Osteocyte (in vitro differentiated cells): ENCODE results near the gene CDH12. TPM values are rescaled to one million over a fixed set of nuclear protein-coding genes. Genes with fewer than 3 reads are reported as not detected.

Experiments used
- DNase-seq: peaks from one replicate; pipeline ENCODE4 v3.0.0; 2021; ENCODE audit warnings: mixed read lengths; ENCODE audit not compliant: unreplicated experiment; ENCODE audit errors: extremely low spot score
- H3K27ac Mint-ChIP-seq: one replicate; pipeline ENCODE4 v1.8.0; 2021; ENCODE audit warnings: mild to moderate bottlenecking, mixed read lengths; ENCODE audit not compliant: unreplicated experiment
- H3K27me3 Mint-ChIP-seq: one replicate; pipeline ENCODE4 v1.8.0; 2021; ENCODE audit warnings: mixed read lengths; ENCODE audit not compliant: unreplicated experiment
- H3K36me3 Mint-ChIP-seq: one replicate; pipeline ENCODE4 v1.8.0; 2021; ENCODE audit warnings: mixed read lengths; ENCODE audit not compliant: unreplicated experiment
- H3K4me1 Mint-ChIP-seq: one replicate; pipeline ENCODE4 v1.8.0; 2021; ENCODE audit warnings: mixed read lengths; ENCODE audit not compliant: unreplicated experiment
- H3K4me3 Mint-ChIP-seq: one replicate; pipeline ENCODE4 v1.8.0; 2021; ENCODE audit warnings: mild to moderate bottlenecking, moderate library complexity, mixed read lengths; ENCODE audit not compliant: unreplicated experiment
- H3K9me3 Mint-ChIP-seq: one replicate; pipeline ENCODE4 v1.8.0; 2021; ENCODE audit warnings: mixed read lengths; ENCODE audit not compliant: unreplicated experiment
- total RNA-seq: library from RNA; stranded (reverse); gene quantifications from 2 replicates; pipeline ENCODE4 v1.2.1, GENCODE V29; 2021
- TF ChIP-seq, protein P1 (sequence below): fragments of 200-600 bp; sonication (generic); IDR thresholded peaks from 2 replicates; pipeline ENCODE4 v1.5.0; 2021; ENCODE audit warnings: antibody characterized with exemption, mild to moderate bottlenecking, moderate library complexity

CDH12 gene
- total RNA-seq, 1 donor from 2014 or later = not detected

DNA sequence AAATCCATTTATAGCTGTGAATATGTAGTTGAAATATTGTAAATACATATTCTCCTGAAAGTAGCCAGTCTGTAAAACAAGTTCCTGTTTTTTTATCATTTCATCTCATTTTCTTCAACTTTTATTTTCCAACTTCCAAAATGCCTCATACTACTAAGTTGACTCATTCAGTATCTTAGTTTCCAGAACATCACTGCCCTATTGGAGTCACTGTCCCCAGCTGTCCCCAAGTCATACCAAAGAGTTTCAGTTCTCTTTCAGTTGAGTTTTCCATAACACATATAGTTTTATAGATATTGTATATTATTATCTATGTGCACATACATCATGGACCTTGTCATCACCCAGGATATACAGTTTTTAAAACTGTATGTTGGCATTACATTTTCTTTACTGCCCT lies 261.7 kb downstream of the CDH12 start:
- no peak overlapping the region for H3K27ac Mint-ChIP-seq
- H3K27me3 Mint-ChIP-seq = no peaks in the 10 kb centered on the region
- no peaks in the 10 kb centered on the region for H3K36me3 Mint-ChIP-seq
- H3K4me1 Mint-ChIP-seq = peaks cover 2% of the 10 kb centered on the region
- no peak for DNase-seq
- TF ChIP-seq, protein P1, sequence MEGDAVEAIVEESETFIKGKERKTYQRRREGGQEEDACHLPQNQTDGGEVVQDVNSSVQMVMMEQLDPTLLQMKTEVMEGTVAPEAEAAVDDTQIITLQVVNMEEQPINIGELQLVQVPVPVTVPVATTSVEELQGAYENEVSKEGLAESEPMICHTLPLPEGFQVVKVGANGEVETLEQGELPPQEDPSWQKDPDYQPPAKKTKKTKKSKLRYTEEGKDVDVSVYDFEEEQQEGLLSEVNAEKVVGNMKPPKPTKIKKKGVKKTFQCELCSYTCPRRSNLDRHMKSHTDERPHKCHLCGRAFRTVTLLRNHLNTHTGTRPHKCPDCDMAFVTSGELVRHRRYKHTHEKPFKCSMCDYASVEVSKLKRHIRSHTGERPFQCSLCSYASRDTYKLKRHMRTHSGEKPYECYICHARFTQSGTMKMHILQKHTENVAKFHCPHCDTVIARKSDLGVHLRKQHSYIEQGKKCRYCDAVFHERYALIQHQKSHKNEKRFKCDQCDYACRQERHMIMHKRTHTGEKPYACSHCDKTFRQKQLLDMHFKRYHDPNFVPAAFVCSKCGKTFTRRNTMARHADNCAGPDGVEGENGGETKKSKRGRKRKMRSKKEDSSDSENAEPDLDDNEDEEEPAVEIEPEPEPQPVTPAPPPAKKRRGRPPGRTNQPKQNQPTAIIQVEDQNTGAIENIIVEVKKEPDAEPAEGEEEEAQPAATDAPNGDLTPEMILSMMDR = no peak
- no peak overlapping the region for H3K4me3 Mint-ChIP-seq
- no peaks in the 10 kb centered on the region for H3K9me3 Mint-ChIP-seq

DNA sequence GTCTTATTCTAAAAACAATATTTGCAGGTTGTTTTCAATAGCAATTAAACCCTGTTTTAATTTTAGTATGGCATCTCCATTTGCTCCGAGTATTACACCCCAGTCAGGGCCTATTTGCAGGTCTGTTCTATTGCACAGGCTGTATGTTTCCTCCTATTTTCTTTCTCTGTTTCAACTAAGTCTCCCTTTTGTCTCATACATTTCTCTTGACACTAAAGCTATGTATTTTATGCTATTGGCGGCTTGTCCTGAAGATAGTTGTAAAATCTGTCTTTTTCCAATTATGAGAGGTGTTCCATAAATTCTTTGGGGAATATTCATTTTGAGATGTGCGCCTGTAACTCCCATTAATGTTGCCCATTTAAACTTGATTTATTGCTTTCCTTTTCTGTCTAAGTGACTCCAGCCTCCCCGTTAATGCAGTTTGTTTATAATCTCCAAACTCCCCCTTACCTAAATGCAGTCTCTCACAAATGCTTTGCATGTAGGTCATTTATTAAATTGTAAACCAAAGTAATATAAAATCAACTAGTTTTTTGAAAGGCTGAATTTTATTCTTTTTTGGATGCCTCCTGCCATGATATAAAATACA lies 262.4 kb downstream of the CDH12 start:
- TF ChIP-seq, protein P1 = no peak
- H3K36me3 Mint-ChIP-seq = no peaks in the 10 kb centered on the region
- no peaks in the 10 kb centered on the region for H3K4me1 Mint-ChIP-seq
- DNase-seq = no peak
- no peak overlapping the region for H3K4me3 Mint-ChIP-seq
- H3K27me3 Mint-ChIP-seq = no peaks in the 10 kb centered on the region
- H3K9me3 Mint-ChIP-seq = no peaks in the 10 kb centered on the region
- no peak overlapping the region for H3K27ac Mint-ChIP-seq

DNA sequence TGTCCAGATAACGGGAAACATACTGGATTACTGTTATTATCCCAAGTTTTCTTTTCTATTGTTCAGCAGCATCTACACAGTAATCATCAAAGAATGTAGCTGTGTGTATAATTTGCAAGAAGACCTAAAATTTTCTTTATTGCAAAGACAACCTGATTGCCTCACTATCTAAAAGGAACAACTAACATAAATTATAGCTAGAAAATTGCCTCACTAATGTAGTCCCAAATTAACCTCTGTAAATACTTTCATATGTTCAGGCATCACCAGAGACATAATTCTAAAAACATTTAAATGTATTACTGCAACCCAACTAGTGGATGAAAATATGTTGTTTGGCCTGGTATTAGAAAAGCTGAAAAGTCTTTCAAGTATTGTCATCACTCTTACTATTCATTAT lies 275.4 kb downstream of the CDH12 start:
- peaks cover 9% of the 10 kb centered on the region for H3K27me3 Mint-ChIP-seq
- TF ChIP-seq, protein P1 = no peak
- DNase-seq = no peak
- H3K4me3 Mint-ChIP-seq = no peak overlapping the region
- H3K36me3 Mint-ChIP-seq = no peaks in the 10 kb centered on the region
- no peaks in the 10 kb centered on the region for H3K9me3 Mint-ChIP-seq
- H3K4me1 Mint-ChIP-seq = no peaks in the 10 kb centered on the region
- H3K27ac Mint-ChIP-seq = no peak overlapping the region

DNA sequence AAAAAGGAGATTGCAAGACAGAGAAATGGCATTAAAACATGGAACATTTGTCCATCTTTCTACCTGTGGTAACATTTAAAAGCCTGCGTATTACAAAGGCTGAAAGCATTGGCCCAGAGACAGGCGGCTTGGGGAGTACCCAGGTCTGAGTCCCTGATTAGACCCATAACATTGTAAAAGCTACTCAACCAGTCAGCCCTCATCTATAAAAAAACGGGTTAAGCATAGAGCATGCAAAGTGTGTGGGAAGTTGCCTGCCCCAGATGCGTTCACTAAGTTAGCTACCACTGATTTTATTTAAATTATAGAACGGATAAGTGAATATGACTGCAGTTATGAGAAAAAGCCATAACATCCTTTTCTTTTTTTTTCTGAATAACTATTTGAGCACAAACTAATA lies 276.1 kb downstream of the CDH12 start:
- no peaks in the 10 kb centered on the region for H3K9me3 Mint-ChIP-seq
- no peak overlapping the region for H3K4me3 Mint-ChIP-seq
- no peak for DNase-seq
- no peaks in the 10 kb centered on the region for H3K36me3 Mint-ChIP-seq
- no peaks in the 10 kb centered on the region for H3K4me1 Mint-ChIP-seq
- TF ChIP-seq, protein P1 = no peak
- peaks cover 7% of the 10 kb centered on the region for H3K27me3 Mint-ChIP-seq
- no peak overlapping the region for H3K27ac Mint-ChIP-seq

DNA sequence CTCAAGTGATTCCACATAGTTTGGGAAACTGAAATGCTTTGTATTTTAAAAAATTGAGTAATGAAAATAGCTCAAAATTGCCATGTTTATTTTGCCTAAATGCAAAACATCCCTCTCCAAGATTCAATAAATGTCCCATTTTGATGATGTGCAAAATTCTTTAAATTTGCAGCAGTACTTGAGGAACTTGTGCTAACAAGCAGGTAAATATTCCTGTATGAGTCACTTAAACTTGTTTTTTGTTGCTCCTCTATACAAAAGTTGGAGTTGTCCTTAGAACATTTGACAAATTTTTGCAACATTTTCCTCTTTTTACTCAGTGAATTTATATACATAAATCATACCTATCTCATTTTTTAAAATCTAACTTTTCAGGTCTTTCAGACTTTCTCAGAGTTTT lies 280.2 kb downstream of the CDH12 start:
- Mint-ChIP-seq H3K9me3 (peaks cover 4% of the 10 kb centered on the region), H3K4me1 (no peaks in the 10 kb centered on the region), H3K36me3 (no peaks in the 10 kb centered on the region), H3K27ac (no peak overlapping the region), H3K4me3 (no peak overlapping the region), H3K27me3 (peaks cover 3% of the 10 kb centered on the region)
- TF ChIP-seq, protein P1 = no peak
- DNase-seq = no peak
